ENCODE results near the gene FAM53B.
A peak's percentile ranks its signal among the peaks of the same experiment; 100 is the strongest.

Gene FAM53B

GRCh38 chr10:124632064-124632531 lies 112.1 kb downstream of the FAM53B start:
- DNase-seq (ENCODE audit: low read depth in 1 of 2, low spot score in 1 of 2): no peak

DNA sequence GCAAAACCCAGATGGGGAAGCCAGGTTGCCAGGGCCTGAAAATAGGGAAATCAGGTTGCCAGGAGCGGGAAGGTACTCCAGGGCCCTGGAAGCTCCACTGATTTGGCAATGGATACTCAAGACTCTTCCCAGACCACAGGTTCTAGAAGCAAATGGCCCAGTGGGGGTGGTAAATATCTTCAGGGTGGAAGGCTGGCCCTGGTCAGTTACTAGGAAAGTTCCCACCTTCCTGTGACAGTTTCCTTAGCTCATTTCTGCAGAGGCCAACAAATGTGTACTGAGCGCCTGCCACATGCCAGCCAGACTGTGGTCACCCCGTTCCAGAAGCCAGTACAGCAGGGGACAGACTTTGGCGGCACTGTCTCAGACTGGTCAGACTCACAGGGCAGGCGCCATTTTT lies 113.6 kb downstream of the FAM53B start:
- DNase-seq (ENCODE audit: low read depth in 1 of 2, low spot score in 1 of 2): no peak

DNA sequence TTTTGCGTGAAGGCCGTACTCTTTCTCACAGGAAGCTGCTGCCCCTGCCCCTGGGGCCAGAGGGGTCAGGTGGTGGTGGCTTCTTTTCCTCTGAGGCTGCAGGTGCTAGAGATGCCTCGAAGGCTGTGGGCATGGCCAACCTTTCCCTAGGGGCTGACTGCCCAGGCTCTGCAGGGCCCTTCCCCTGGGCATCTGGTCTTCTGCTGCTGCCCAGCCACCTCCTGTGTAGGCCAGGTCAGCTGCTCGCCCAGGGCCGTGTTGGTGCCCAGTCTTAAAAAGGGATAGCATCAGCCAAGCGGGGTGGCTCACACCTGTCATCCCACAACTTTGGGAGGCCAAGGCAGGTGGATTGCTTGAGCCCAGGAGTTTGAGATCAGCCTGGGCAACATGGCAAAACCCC lies 114.3 kb downstream of the FAM53B start:
- DNase-seq (ENCODE audit: low read depth in 1 of 2, low spot score in 1 of 2): no peak

GRCh38 chr10:124629415-124629814 lies 114.8 kb downstream of the FAM53B start:
- no peak for DNase-seq (ENCODE audit: low read depth in 1 of 2, low spot score in 1 of 2)

DNA sequence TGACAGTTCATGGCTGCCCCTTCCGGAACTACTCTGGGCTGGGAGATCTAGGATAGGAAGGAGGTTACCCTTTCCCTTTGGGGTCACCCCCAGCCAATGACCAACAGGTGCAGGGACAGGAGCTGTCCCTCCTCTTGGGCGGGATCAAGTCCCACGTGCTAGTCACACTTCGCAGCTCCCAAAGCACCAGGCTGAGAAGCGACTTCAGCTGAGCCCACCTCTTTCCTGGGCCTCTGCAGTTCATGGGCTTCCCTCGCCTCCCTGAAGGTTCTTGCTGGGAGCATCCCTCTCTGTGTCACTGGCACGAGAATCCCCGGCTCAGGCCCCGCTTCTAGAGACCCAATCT lies 115.5 kb downstream of the FAM53B start:
- no peak for DNase-seq (ENCODE audit: low read depth in 1 of 2, low spot score in 1 of 2)

- no peak for DNase-seq (ENCODE audit: low read depth in 1 of 2, low spot score in 1 of 2)
These were observed 116.1 kb downstream of the FAM53B start for GRCh38 chr10:124627866-124628675.

DNA sequence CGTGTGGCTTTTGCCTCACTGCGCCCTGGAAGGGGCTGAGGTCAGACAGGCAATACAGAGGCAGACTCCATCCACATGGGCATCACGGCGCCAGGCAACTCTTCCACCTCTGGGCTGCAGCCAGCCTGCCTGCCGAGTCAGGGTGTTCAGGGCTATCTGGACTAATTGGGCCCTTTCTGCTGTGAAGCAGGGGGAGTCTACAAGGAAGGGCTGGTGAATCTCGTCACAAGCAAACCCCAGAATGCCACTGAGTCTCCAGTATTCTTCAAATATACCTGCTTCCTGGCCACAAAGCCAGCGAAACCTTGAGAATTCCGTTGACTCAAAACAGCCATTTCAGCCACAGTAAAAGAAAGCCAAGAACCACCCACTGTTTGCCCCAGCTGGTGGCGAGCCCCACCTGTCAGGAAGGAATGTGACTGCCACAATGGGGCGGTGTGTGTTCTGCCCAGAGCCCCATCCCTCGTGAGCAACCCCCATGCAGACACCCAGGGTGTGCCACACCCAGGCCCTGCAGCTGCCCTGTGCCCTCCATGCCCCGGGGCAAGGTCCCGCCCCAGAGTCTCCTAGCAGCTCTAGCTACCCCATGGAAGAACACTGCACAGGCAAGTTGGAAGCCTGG lies 117.3 kb downstream of the FAM53B start:
- peak in 1 of 2 donors; percentile 28 for DNase-seq (ENCODE audit: low read depth in 1 of 2, low spot score in 1 of 2)

GRCh38 chr10:124625831-124626238 lies 118.3 kb downstream of the FAM53B start:
- DNase-seq (ENCODE audit: low read depth in 1 of 2, low spot score in 1 of 2): no peak

GRCh38 chr10:124624895-124625294 lies 119.3 kb downstream of the FAM53B start:
- no peak for DNase-seq (ENCODE audit: low read depth in 1 of 2, low spot score in 1 of 2)

DNA sequence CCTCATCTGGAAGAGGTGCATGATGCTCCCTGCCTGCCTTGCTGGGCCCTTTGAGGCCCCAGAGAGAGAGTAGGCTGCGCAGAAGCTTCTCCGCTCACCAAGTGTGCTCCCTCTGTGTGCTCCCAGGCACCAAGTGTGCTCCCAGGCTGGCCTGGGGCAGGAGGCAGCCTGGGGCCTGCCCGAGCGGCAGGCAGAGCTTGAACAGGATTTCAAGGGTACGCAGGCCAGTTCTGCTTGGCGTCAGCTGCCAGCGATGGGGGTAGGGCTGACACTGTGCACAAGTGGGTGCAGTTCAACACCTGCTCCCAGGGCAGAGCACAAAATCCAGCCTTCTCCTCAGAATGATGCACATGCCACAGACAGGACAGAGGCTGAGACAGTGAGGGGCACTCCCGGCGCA lies 119.7 kb downstream of the FAM53B start:
- DNase-seq (ENCODE audit: low read depth in 1 of 2, low spot score in 1 of 2): no peak

DNA sequence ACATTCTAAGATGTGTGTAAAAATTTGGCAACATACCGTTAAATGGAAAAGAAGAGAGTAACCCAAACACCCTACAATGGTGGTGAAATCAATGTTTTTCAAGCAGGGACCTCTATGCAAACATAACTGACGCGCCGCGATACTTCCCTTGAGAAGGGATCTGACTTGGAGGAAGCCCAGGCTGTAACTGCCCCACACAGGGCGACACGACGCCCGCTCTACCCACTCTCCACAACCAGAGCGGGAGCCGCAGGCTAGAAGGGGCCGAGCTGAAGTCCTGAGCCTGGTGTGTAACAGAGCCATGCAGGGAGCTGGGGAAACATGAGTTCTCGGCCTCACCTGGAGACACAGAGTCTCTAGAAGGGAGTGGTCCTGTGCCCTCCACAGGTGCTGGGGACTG lies 120.2 kb downstream of the FAM53B start:
- no peak for DNase-seq (ENCODE audit: low read depth in 1 of 2, low spot score in 1 of 2)

DNA sequence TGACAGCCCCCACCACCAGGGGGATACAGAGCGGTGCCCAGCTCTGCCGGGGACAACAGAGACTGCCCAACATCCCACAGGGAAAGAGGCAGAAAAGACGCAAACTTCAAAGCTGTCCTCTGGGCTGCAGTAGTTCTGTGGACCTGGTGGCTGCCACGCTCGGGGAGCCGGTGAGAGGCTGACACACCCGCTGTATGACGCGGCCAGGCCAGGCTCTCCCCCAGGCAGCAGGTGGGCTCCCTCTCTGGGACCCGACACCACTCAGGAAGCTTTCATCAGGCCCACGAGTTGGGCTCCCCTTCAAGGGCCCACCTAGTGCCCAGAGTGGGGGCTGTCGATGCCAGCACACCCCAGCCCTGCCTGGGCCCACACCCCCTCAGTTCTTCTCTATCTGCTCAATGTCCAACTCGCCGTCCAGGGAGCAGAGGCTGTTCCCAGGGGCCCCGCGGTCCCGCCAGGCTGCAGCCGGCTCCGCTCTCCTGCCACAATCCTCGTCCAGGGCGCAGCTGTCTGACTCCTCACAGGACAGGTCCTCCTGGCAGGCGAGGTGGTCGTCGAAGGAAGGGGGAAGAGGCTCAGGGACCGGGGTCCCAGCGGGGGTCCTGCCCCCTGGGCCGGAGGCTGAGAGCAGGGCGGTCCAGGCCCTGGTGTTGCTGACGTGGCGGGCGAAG lies 121.2 kb downstream of the FAM53B start:
- no peak for DNase-seq (ENCODE audit: low read depth in 1 of 2, low spot score in 1 of 2)

GRCh38 chr10:124622158-124622557 lies 122.0 kb downstream of the FAM53B start:
- DNase-seq (ENCODE audit: low read depth in 1 of 2, low spot score in 1 of 2): no peak

DNA sequence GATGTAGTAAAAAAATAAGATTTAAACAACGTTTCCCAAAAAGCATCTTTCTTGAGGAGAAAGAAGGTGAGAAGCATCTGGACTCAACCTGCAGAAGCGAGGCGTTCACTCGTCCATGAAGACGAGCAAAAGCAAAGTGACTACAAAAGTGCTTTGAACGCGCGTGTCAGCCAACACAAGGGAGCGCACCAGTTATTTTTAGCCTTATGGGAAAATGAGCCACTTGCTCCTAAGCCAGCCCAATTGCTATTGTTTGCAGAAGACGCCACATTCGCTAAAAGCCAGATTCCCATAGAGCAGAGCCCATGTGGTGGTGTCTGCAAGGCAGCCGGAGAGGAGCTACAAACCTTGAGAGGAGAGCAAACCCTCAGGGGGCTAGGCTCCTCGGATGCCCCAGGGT lies 122.5 kb downstream of the FAM53B start:
- no peak for DNase-seq (ENCODE audit: low read depth in 1 of 2, low spot score in 1 of 2)

DNA sequence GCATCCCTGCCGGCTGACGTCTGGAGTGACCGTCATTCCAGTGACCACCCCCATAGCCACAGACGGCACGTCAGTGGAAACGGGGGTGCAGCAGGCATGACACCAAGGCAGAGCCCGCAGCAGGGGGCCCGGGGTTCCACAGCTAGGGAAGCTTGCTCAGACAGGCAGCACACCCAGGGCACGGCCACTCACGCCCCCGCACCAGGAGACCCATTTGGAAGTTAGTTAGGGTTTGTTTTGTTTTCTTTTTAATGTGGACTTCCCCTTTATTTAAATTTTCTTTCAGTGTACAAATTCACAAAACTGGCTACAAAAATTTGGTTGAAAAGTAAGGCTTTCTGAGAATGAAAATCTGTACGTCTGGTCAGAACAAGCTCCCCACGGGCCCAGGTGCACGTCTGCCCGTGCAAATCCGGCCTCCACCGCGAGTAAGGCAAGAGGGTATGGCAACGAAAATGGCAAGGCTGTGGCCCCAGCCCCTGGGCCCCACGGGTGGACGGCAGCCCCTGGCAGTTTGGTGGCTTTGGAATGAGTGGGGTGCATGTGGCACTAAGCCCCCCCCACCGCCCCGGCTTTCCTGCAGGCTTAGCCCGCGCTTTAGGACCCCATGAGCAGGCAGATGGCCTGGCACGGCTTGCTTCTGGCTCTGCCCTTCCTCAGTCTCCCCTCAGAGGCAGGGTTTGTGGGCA lies 124.2 kb downstream of the FAM53B start:
- no peak for DNase-seq (ENCODE audit: low read depth in 1 of 2, low spot score in 1 of 2)

DNA sequence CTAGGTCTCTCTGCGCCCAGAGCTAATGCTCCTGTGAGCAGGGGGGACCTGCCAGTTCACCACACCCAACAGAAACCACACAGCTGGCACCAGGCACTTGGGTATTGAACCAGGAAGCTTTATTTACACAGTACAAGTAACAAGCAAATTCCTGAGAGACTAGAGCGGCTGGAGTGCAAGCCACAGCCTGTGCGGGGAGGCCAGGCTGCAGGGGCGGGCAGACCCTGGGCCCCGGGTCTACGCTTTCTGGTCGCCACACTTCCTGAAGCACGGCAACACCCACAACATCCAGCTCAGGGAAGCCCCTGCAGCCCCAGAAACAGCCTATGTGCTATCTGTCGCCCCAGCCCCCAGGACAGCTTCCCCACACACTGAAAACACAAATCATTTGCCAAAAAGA lies 125.0 kb downstream of the FAM53B start:
- no peak for DNase-seq (ENCODE audit: low read depth in 1 of 2, low spot score in 1 of 2)

DNA sequence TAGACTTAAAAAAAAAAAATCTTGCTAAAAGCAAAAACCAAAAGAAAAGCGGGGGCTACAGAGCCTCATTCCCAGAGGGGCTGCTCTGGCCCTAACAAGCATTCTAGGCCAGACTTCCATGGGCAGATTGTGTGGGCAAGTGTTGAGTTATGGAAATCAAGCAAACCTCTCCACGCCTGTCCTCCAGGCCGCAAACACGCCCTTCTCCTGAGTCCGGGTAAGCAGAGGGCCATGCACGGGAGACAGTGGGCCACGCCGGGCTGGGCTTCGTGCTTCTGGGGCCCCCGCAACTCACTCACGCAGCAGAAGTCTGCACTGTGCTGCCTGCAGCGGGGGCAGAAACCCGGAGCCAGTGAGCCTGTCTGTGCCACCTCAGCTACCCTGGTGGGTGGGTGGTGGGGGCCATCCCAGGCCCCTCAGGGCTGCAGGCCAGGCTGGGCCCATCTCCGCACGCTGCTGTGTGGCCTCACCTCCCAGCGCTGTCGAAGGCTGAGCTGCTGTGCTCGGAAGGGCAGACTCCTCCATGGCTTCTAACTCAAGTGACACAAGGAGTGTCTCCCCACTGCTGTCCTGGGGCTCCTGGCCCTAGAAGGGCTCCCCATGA lies 125.6 kb downstream of the FAM53B start:
- no peak for DNase-seq (ENCODE audit: low read depth in 1 of 2, low spot score in 1 of 2)

DNA sequence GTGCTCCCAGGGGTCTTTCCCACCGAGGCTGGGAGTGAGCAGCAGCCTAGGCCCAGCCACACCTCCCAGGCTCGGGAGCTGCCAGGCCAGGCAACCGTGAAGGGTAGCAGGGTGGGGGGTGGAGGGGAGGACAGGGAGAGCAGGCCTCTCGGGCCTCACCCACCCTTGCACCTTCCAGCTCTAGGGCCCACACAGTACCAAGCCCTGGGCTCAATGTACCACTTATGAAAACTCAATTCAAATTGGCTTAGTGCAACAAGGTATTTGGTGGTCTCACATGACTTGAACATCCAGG lies 127.4 kb downstream of the FAM53B start:
- DNase-seq (ENCODE audit: low read depth in 1 of 2, low spot score in 1 of 2): no peak

DNA sequence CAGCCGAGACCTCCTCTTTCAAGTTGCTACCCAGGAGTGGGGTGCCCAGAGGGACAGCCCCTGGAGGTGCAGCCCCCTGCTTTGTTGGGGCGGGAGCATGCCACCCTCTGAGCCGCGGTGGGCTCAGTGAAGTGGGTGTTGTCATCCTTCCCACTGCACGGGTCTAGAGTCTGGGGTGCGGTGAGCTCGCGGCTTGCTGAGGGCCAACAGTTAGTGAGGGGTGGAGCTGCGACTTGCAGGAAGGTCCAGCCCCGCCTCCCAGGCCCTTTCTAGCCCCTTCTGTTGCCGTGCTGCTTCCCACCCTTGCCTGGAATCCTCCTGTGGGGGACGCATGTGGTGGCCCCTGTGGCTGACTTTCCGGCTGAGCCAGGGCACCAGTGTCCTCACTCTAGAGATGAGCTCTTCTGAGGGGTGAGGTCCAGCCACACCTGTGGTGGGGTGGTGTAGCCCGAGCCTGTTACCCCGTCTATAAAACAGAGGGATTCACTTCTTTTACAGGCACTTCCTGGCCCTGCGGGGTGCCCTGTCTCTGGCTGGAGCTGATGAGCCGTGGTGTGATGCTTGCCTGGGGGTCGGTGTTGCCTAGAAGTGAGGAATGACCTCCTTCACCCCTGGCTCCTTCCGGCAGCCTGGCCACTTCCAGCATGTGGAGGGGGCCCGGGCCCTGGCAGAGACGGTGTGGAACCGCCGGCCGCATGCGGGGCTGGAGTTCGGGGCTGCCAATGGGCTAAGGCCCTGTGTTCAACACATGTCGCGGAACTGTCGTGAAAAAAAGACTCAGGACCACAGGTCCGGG lies 127.9 kb downstream of the FAM53B start:
- DNase-seq (ENCODE audit: low read depth in 1 of 2, low spot score in 1 of 2): no peak

- DNase-seq (ENCODE audit: low read depth in 1 of 2, low spot score in 1 of 2): no peak
These were observed 128.9 kb downstream of the FAM53B start for GRCh38 chr10:124615259-124615658.

All from stimulated activated CD4-positive, alpha-beta T cell treated with anti-CD3 and anti-CD28 coated beads, Interleukin-15, amount 100 ng/mL, for 1 hour (primary cell).